OCI-LY3 (cell line): ENCODE data around the gene RND1.

Experiments used
- EZH2phosphoT487 ChIP-seq: fragments of 200-600 bp; shearing (Covaris generic); IDR thresholded peaks from 2 replicates; pipeline ENCODE4 v1.6.1; 2018; ENCODE audit warnings: antibody characterized with exemption, mixed run types, low read depth
- TF ChIP-seq, protein P1 (sequence below): fragments of 200-600, 300-600 bp; sonication (generic); IDR thresholded peaks from 2 replicates; pipeline ENCODE4 v1.5.1; 2014; ENCODE audit warnings: antibody characterized with exemption, low read length, low read depth

DNA sequence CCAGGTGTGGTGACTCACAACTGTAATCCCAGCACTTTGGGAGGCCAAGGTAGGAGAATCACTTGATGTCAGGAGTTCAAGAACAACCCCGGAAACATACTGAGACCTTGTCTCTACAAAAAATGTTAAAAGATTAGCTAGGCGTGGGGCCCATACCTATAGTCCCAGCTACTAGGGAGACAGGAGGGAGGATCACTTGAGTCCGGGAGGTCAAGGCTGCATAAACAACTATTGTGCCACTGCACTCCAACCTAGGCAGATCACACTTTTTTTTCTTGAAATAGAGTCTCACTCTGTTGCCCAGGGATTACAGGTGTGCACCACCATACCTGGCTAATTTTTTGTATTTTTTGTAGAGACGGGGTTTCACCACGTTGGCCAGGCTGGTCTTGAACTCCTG lies 6.1 kb downstream of the RND1 start:
- TF ChIP-seq, protein P1, sequence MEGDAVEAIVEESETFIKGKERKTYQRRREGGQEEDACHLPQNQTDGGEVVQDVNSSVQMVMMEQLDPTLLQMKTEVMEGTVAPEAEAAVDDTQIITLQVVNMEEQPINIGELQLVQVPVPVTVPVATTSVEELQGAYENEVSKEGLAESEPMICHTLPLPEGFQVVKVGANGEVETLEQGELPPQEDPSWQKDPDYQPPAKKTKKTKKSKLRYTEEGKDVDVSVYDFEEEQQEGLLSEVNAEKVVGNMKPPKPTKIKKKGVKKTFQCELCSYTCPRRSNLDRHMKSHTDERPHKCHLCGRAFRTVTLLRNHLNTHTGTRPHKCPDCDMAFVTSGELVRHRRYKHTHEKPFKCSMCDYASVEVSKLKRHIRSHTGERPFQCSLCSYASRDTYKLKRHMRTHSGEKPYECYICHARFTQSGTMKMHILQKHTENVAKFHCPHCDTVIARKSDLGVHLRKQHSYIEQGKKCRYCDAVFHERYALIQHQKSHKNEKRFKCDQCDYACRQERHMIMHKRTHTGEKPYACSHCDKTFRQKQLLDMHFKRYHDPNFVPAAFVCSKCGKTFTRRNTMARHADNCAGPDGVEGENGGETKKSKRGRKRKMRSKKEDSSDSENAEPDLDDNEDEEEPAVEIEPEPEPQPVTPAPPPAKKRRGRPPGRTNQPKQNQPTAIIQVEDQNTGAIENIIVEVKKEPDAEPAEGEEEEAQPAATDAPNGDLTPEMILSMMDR: no peak
- no peak for TF ChIP-seq EZH2phosphoT487
